Measurements from ENCODE around the gene FAM118B. TPM values are rescaled to one million over a fixed set of nuclear protein-coding genes. Genes with fewer than 3 reads are reported as not detected.

The FAM118B gene
- total RNA-seq, 1 donor, result 32.9 TPM

DNA sequence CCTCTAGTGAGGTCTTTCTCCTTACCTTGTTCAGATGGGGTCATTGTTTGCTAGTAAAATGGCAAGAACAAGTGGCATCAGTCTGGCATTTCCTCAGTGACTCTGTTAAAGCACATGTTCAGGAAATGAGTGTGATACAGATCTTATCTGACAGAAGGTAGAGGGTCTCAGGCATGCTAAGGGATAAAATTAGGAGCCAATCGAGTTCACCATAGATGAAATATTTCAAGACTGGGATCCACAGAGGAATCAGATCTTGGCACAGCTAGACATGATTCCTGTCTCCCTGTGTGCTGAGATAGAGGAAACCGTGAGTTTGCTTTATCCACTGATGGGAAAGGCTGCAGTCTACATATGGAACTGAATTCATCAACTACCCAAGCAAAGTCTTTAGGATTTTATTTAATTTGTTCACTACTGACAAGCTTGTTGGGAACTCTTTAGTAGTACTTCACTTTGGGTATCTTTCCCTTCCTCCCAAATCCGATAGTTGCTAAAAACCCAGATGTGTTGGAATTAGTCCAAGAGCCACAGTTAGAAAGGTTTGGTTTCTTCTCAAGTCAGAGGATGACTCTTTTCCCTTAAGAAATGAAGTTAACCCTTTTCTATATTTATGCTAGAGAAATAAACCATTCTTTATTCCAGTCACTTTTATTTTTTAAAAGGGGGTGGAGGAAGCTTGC lies 18.4 kb downstream of the FAM118B start:
- no peak overlapping the region for H3K4me3 ChIP-seq (ENCODE audit: low read depth, low read length)
- peak; percentile 64 for DNase-seq (ENCODE audit: low read depth)
- TF ChIP-seq, protein P1, sequence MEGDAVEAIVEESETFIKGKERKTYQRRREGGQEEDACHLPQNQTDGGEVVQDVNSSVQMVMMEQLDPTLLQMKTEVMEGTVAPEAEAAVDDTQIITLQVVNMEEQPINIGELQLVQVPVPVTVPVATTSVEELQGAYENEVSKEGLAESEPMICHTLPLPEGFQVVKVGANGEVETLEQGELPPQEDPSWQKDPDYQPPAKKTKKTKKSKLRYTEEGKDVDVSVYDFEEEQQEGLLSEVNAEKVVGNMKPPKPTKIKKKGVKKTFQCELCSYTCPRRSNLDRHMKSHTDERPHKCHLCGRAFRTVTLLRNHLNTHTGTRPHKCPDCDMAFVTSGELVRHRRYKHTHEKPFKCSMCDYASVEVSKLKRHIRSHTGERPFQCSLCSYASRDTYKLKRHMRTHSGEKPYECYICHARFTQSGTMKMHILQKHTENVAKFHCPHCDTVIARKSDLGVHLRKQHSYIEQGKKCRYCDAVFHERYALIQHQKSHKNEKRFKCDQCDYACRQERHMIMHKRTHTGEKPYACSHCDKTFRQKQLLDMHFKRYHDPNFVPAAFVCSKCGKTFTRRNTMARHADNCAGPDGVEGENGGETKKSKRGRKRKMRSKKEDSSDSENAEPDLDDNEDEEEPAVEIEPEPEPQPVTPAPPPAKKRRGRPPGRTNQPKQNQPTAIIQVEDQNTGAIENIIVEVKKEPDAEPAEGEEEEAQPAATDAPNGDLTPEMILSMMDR (IDR thresholded peaks at IDR 0.05; ENCODE audit: insufficient read depth, low read length), result no peak

- no peak overlapping the region for H3K4me3 ChIP-seq (ENCODE audit: low read depth, low read length)
- DNase-seq (ENCODE audit: low read depth), result peak; percentile 51
- TF ChIP-seq, protein P1 (IDR thresholded peaks at IDR 0.05; ENCODE audit: insufficient read depth, low read length), result no peak
These were observed 20.3 kb downstream of the FAM118B start for GRCh38 chr11:126231725-126232459.

- DNase-seq (ENCODE audit: low read depth), result no peak
- TF ChIP-seq, protein P1 (IDR thresholded peaks at IDR 0.05; ENCODE audit: insufficient read depth, low read length), result no peak
- H3K4me3 ChIP-seq (ENCODE audit: low read depth, low read length), result no peak overlapping the region
These were observed 21.1 kb downstream of the FAM118B start for GRCh38 chr11:126232683-126233082.

DNA sequence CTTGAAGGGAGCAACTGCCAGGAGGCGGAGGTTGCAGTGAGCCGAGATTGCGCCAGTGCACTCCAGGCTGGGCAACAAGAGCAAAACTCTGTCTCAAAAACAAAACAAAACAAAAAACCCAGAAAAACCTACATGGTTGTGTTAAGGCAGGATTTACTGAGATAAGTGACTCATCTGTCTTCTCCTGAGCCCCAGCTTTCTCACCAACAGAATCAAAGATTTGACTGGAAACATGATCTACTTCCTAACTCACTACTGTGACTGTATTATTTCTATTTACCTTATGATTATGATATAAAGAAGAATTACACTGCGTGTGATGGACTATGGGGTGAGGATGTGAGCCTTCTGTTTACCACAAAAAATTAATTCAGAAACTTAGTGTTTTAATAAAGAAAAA lies 21.8 kb downstream of the FAM118B start:
- DNase-seq (ENCODE audit: low read depth), result no peak
- TF ChIP-seq, protein P1 (IDR thresholded peaks at IDR 0.05; ENCODE audit: insufficient read depth, low read length), result no peak
- no peak overlapping the region for H3K4me3 ChIP-seq (ENCODE audit: low read depth, low read length)

DNA sequence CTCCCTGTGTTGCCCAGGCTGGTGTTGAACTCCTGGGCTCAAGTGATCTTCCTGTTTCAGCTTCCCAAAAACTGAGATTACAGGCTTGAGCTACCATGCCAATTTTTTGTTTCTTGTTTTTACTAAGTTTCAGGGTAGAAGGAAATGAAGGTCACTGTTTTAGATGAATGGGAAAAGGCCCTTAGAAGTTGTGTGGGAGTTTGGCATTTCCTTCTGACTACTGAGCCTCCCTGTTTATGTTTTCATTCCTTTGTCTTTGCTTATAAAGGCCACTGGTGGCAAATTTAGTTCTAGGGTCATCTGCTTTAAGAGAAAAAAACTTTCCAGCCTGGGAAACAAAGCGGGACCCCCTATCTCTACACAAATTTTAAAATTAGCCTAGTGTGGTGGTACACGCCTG lies 35.1 kb downstream of the FAM118B start:
- no peak overlapping the region for H3K4me3 ChIP-seq (ENCODE audit: low read depth, low read length)
- DNase-seq (ENCODE audit: low read depth), result peak; percentile 16

GRCh38 chr11:126253265-126253664 lies 41.7 kb downstream of the FAM118B start:
- DNase-seq (ENCODE audit: low read depth), result no peak
- TF ChIP-seq, protein P1 (IDR thresholded peaks at IDR 0.05; ENCODE audit: insufficient read depth, low read length), result no peak

More for the DNA sequence above, 35.1 kb downstream of the FAM118B start:
- TF ChIP-seq, protein P1 (IDR thresholded peaks at IDR 0.05; ENCODE audit: insufficient read depth, low read length), result no peak

More at GRCh38 chr11:126253265-126253664, 41.7 kb downstream of the FAM118B start:
- H3K4me3 ChIP-seq (ENCODE audit: low read depth, low read length), result no peak overlapping the region
